NCI-H2029 (cell line): ENCODE measurements around the gene NUCKS1.
A peak's percentile ranks its signal among the peaks of the same experiment; 100 is the strongest.
"Not testable (repeated sequence)": the region's sequence is repeated elsewhere in the genome, so short reads cannot be mapped to it uniquely, and the experiment has no call there.

Experiments used
- DNase-seq: peaks from one replicate; lab custom pipeline; 2025; lab: John Stamatoyannopoulos, UW

NUCKS1 gene

GRCh38 chr1:205729945-205730610 lies 19.9 kb downstream of the NUCKS1 start:
- DNase-seq, result no peak

- no peak for DNase-seq
These were observed 23.3 kb downstream of the NUCKS1 start for GRCh38 chr1:205726619-205727125.

GRCh38 chr1:205725514-205725913 lies 24.5 kb downstream of the NUCKS1 start:
- DNase-seq, result no peak

GRCh38 chr1:205720740-205721139 lies 29.2 kb downstream of the NUCKS1 start:
- not testable (repeated sequence) for DNase-seq

GRCh38 chr1:205719762-205720161 lies 30.2 kb downstream of the NUCKS1 start:
- no peak for DNase-seq

- DNase-seq, result no peak
These were observed 31.0 kb downstream of the NUCKS1 start for GRCh38 chr1:205719015-205719414.

- DNase-seq, result no peak
These were observed 33.4 kb downstream of the NUCKS1 start for GRCh38 chr1:205716371-205717132.

- DNase-seq, result no peak
These were observed 34.4 kb downstream of the NUCKS1 start for GRCh38 chr1:205715628-205716027.

GRCh38 chr1:205714906-205715246 lies 35.1 kb downstream of the NUCKS1 start:
- DNase-seq, result no peak

- DNase-seq, result no peak
These were observed 35.6 kb downstream of the NUCKS1 start for GRCh38 chr1:205714190-205714905.

- peak; percentile 55 for DNase-seq
These were observed 38.6 kb downstream of the NUCKS1 start for GRCh38 chr1:205711105-205712048.

GRCh38 chr1:205710201-205711062 lies 39.5 kb downstream of the NUCKS1 start:
- no peak for DNase-seq

- DNase-seq, result no peak
These were observed 40.3 kb downstream of the NUCKS1 start for GRCh38 chr1:205709640-205710039.

GRCh38 chr1:205709059-205709398 lies 41.0 kb downstream of the NUCKS1 start:
- DNase-seq, result no peak

- no peak for DNase-seq
These were observed 43.1 kb downstream of the NUCKS1 start for GRCh38 chr1:205706601-205707502.

- DNase-seq, result no peak
These were observed 45.1 kb downstream of the NUCKS1 start for GRCh38 chr1:205704903-205705302.

GRCh38 chr1:205703072-205703471 lies 46.9 kb downstream of the NUCKS1 start:
- peak; percentile 62 for DNase-seq

- no peak for DNase-seq
These were observed 48.1 kb downstream of the NUCKS1 start for GRCh38 chr1:205701891-205702290.

- no peak for DNase-seq
These were observed 48.6 kb downstream of the NUCKS1 start for GRCh38 chr1:205701420-205701819.
